SK-N-SH (cell line): ENCODE measurements around the gene CACNA1G.

Source experiments
- EP300 ChIP-seq, 2 experiments: IDR thresholded peaks; 2 replicates each; pipeline versions ENCODE4 v1.4.0 to v1.6.1; 2012; ENCODE audit warnings: borderline replicate concordance in 1 of 2, low read depth in 1 of 2, low read length in 1 of 2
- FOSL2 ChIP-seq: IDR thresholded peaks from 2 replicates; pipeline ENCODE4 v1.4.0; 2012; ENCODE audit warnings: low read depth, mild to moderate bottlenecking, moderate library complexity, borderline replicate concordance
- NFIC ChIP-seq: IDR thresholded peaks from 2 replicates; pipeline ENCODE4 v1.4.0; 2012; ENCODE audit warnings: borderline replicate concordance
- NRF1 ChIP-seq: IDR thresholded peaks from 2 replicates; pipeline ENCODE4 v1.6.1; 2012; ENCODE audit warnings: low read depth, mild to moderate bottlenecking, low read length
- POLR2AphosphoS5 ChIP-seq: IDR thresholded peaks from 2 replicates; pipeline ENCODE4 v1.6.1; 2012; ENCODE audit warnings: low read depth, low read length
- RCOR1 ChIP-seq: fragments of 150-350 bp; IDR thresholded peaks from 2 replicates; pipeline ENCODE4 v1.6.1; 2017; ENCODE audit warnings: antibody characterized with exemption, low read length
- TAF1 ChIP-seq: IDR thresholded peaks from 2 replicates; pipeline ENCODE4 v1.6.1; 2012; ENCODE audit warnings: low read depth, mild to moderate bottlenecking, low read length, moderate library complexity, borderline replicate concordance
- YY1 ChIP-seq: IDR thresholded peaks from 2 replicates; pipeline ENCODE4 v1.4.0; 2012; ENCODE audit warnings: low read depth, mild to moderate bottlenecking
- TF ChIP-seq, protein P1 (sequence below): fragments of 200-600 bp; sonication (generic); IDR thresholded peaks from 2 replicates; pipeline ENCODE4 v1.6.1; 2017; ENCODE audit warnings: antibody characterized with exemption, mild to moderate bottlenecking, moderate library complexity
- TF ChIP-seq, protein P2 (sequence below): fragments of 150-350 bp; IDR thresholded peaks from 2 replicates; pipeline ENCODE4 v1.6.1; 2017; ENCODE audit warnings: antibody characterized with exemption, low read length, low read depth, borderline replicate concordance

GRCh38 chr17:50590946-50591737, 30.6 kb downstream of the CACNA1G start:
- TF ChIP-seq, protein P1, sequence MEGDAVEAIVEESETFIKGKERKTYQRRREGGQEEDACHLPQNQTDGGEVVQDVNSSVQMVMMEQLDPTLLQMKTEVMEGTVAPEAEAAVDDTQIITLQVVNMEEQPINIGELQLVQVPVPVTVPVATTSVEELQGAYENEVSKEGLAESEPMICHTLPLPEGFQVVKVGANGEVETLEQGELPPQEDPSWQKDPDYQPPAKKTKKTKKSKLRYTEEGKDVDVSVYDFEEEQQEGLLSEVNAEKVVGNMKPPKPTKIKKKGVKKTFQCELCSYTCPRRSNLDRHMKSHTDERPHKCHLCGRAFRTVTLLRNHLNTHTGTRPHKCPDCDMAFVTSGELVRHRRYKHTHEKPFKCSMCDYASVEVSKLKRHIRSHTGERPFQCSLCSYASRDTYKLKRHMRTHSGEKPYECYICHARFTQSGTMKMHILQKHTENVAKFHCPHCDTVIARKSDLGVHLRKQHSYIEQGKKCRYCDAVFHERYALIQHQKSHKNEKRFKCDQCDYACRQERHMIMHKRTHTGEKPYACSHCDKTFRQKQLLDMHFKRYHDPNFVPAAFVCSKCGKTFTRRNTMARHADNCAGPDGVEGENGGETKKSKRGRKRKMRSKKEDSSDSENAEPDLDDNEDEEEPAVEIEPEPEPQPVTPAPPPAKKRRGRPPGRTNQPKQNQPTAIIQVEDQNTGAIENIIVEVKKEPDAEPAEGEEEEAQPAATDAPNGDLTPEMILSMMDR: no peak
- TF ChIP-seq RCOR1: no peak
- TF ChIP-seq EP300 (IDR thresholded peaks at IDR 0.05; ENCODE audit: borderline replicate concordance in 1 of 2, low read depth in 1 of 2, low read length in 1 of 2): no peak
- TF ChIP-seq, protein P2, sequence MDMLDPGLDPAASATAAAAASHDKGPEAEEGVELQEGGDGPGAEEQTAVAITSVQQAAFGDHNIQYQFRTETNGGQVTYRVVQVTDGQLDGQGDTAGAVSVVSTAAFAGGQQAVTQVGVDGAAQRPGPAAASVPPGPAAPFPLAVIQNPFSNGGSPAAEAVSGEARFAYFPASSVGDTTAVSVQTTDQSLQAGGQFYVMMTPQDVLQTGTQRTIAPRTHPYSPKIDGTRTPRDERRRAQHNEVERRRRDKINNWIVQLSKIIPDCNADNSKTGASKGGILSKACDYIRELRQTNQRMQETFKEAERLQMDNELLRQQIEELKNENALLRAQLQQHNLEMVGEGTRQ: no peak
- TF ChIP-seq NRF1: no peak
- no peak for TF ChIP-seq TAF1
- no peak for TF ChIP-seq FOSL2
- no peak for TF ChIP-seq POLR2AphosphoS5
- TF ChIP-seq NFIC: no peak
- TF ChIP-seq YY1: no peak
